ENCODE data around the gene CEBPA.
"Not testable (repeated sequence)": the region's sequence is repeated elsewhere in the genome, so short reads cannot be mapped to it uniquely, and the experiment has no call there.

The CEBPA gene

GRCh38 chr19:33324628-33325027 is 22.3 kb upstream of the CEBPA start:
- no peak for DNase-seq (ENCODE audit: low read depth in 2 of 2)

GRCh38 chr19:33323093-33323820 is 20.9 kb upstream of the CEBPA start:
- DNase-seq (ENCODE audit: low read depth in 2 of 2), result no peak

DNA sequence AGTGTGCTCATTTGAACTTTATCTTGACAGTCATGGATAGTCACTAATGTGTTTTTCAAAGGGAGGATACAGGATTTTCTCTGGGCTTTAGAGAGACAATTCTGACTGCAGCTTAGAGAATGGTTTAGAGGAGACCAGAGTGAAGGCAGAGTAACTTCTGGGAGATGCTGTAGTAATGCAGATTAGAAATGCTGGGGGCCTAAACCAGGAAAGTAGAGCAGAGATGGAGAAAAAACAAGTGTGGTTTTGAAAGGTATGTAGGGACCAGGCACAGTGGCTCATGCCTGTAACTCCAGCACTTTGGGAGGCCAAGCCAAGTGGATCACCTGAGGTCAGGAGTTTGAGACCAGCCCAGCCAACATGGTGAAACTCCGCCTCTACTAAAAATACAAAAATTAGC is 18.3 kb upstream of the CEBPA start:
- no peak for DNase-seq (ENCODE audit: low read depth in 2 of 2)

GRCh38 chr19:33317991-33318390 is 15.7 kb upstream of the CEBPA start:
- not testable (repeated sequence) for DNase-seq (ENCODE audit: low read depth in 2 of 2)

GRCh38 chr19:33317517-33317916 is 15.2 kb upstream of the CEBPA start:
- no peak for DNase-seq (ENCODE audit: low read depth in 2 of 2)

DNA sequence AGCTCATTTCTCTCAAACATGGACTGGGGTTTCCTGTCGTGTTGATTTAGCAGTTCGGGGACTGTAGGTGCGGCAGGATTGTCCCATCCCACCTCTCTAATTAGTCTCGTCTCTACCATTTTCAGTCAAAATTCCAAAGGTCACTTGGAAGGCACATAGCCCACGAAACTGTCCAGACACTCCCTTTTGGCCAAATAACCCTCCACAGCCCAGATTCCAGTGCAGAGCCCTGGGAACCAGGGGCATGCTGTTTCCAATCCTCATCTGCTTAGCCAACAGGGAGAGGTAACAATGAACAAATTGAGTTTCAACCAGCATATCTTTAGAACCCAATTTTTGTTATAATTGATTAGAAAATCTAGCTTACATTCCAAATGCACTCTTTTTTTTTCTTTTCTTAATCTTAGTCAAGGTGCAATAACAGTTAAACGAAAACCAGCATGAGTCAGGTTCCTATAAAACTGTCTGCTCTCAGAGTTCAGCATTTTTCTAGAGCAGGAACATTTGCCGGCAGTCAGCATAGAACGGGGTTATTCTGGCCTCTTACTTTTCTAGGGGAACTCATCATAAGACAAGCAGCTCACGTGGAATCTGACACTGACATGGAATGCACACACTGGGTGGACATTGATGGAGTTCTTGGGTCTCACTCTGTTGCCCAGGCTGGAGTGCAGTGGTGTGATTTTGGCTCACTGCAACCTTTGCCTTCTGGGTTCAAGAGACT is 14.4 kb upstream of the CEBPA start:
- DNase-seq (ENCODE audit: low read depth in 2 of 2), result no peak

GRCh38 chr19:33312808-33313207 is 10.5 kb upstream of the CEBPA start:
- DNase-seq (ENCODE audit: low read depth in 2 of 2), result not testable (repeated sequence)

DNA sequence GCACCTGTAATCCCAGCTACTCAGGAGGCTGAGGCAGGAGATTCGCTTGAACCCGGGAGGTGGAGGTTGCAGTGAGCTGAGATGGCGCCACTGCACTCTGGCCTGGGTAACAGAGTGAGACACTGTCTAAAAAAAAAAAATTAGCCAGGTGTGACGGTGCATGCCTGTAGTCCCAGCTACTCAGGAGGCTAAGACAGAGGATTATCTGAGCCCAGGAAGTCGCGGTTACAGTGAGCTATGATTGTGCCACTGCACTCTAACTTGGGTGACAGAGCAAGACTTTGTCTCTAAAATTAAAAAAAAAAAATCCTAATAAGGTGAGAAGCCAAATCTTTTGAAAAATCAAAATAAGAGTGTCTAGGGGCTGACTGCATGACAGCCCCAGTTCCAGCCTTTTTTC is 9.7 kb upstream of the CEBPA start:
- no peak for DNase-seq (ENCODE audit: low read depth in 2 of 2)

DNA sequence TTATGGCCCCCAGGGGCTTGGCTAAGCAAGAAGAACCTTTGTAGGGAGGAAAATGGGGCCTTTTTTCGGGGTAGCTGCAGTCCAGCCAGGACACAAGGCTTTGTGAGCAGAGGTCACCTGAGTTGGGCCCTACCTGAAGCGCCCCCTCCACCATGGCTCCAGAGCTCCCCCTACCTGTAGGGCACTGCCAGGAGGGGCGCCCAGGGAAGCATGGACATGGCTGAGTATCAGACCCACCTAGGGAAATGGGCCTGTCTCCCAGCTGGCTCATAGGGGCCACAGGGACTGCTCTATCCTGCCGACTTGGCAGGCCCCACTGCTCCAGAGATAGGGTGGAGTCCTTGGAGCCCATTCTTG is 9.0 kb upstream of the CEBPA start:
- no peak for DNase-seq (ENCODE audit: low read depth in 2 of 2)

- DNase-seq (ENCODE audit: low read depth in 2 of 2), result no peak
Observed at GRCh38 chr19:33310606-33311325, 8.4 kb upstream of the CEBPA start.

- no peak for DNase-seq (ENCODE audit: low read depth in 2 of 2)
Observed at GRCh38 chr19:33309826-33310225, 7.5 kb upstream of the CEBPA start.

DNA sequence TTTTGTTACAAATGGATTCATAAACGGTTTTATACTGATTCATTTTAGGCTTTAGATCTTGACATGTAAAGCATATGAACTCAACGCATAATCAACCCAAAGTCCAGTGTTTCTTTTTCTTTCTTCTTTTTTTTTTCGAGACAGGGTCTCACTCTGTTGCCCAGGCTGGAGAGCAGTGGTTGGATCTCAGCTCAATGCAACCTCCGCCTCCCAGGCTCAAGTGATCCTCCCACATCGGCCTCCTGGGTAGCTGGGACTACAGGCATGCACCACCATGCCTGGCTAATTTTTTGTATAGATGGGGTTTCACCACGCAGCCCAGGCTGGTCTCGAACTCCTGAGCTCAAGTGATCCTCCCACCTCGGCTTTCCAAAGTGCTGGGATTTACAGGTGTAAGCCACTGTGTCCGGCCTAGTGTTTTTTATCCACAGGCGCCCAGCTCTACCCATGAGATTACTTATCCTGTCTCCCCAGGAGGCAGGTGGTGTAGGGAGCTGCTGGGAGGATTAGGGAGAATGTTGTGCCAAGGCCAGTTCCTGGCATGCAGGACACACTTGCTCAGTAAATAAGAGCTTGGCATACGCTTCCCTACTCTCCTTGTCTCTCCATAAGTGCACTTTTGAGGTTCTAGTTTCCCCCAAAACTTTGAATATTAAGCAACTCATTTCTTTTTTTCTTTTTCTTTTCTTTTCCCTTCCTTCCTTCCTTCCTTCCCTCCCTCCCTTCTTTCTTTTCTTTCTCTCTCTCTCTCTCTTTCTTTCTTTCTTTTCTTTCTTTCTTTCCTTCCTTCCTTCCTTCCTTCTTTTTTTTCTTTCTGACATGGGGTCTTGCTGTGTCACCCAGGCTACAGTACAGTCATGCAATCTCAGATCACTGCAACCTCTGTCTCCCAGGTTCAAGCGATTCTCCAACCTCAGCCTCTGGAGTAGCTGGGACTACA is 4.8 kb upstream of the CEBPA start:
- DNase-seq (ENCODE audit: low read depth in 2 of 2), result no peak

DNA sequence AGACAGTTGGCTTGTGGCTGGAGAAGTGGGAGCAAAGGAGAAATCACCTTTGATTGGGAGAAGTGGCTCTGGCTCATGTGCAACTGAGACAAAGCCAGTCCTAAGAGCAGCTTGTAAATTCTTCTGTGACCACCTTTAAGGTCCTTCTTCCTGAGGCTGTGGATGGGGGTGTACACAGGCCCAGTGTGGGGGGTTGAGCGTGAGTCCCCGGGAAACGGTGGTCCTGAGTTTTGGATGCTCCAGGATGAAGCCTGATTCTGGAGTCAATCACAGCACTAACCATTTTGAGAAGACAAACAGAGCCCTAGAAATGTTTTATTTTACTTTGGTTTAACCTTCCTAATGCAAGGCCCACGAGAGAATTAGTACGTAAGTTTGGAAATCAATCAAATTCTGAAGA is 3.9 kb upstream of the CEBPA start:
- DNase-seq (ENCODE audit: low read depth in 2 of 2), result no peak

- DNase-seq (ENCODE audit: low read depth in 2 of 2), result no peak
Observed at GRCh38 chr19:33304760-33305647, 2.7 kb upstream of the CEBPA start.

- no peak for DNase-seq (ENCODE audit: low read depth in 2 of 2)
Observed at GRCh38 chr19:33304371-33304759, 2.0 kb upstream of the CEBPA start.

GRCh38 chr19:33303791-33304345 is 1.5 kb upstream of the CEBPA start:
- DNase-seq (ENCODE audit: low read depth in 2 of 2), result no peak

- no peak for DNase-seq (ENCODE audit: low read depth in 2 of 2)
Observed at GRCh38 chr19:33302974-33303790, 848 bp upstream of the CEBPA start.

DNA sequence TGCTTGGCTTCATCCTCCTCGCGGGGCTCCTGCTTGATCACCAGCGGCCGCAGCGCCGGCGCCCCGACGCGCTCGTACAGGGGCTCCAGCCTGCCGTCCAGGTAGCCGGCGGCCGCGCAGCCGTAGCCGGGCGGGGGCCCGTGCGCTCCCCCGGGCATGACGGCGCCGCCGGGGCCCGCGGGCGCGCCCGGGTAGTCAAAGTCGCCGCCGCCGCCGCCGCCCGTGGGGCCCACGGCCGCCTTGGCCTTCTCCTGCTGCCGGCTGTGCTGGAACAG is 497 bp downstream of the CEBPA start:
- no peak for DNase-seq (ENCODE audit: low read depth in 2 of 2)

DNA sequence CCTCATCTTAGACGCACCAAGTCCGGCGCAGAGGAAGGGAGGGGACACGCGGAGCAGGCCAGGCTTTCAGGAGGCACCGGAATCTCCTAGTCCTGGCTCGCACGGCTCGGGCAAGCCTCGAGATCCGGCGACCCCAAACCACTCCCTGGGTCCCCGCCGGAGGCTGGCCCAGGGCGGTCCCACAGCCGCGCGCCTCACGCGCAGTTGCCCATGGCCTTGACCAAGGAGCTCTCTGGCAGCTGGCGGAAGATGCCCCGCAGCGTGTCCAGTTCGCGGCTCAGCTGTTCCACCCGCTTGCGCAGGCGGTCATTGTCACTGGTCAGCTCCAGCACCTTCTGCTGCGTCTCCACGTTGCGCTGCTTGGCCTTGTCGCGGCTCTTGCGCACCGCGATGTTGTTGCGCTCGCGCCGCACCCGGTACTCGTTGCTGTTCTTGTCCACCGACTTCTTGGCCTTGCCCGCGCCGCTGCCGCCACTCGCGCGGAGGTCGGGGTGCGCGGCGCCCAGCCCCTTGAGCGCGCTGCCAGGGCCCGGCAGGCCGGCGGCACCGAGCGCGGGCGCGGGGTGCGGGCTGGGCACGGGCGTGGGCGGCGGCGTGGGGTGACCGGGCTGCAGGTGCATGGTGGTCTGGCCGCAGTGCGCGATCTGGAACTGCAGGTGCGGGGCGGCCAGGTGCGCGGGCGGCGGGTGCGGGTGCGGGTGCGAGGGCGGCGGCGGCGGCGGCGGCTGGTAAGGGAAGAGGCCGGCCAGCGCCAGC is 1.0 kb downstream of the CEBPA start:
- DNase-seq (ENCODE audit: low read depth in 2 of 2), result no peak
